ENCODE results near the gene KCNQ5. TPM values are rescaled to one million over a fixed set of nuclear protein-coding genes. Genes with fewer than 3 reads are reported as not detected.

Gene KCNQ5
- total and polyA plus RNA-seq, 2 of the 8 experiments (the other 6 are each of a cell fraction or from before 2014, with no cell fraction given): 0.83 to 1.2 TPM

DNA sequence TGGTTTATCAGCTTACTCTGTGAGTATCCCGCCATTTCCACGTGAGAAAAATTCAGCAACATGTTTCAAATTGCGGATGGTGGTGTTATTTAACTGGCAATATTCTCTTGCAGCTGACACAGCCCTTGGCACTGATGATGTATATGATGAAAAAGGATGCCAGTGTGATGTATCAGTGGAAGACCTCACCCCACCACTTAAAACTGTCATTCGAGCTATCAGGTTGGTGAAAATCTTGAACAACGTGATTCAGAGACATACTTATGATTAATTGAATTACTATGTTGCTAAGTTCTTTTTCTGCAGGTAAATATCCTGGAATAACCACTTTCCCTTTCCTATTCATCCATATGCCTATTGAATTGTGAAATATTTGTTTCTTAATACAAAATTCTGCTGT, 547.8 kb downstream of the KCNQ5 start:
- Histone ChIP-seq H4K8ac (ENCODE audit: extremely low read depth, insufficient read depth, low read length) (no peak overlapping the region), H3K4me1 (replicated peaks in 1 of 4; ENCODE audit: control insufficient read depth in 3 of 4, insufficient read depth in 4 of 4, low read length in 3 of 4) (no peaks in the 10 kb centered on the region), H3K27me3 (replicated peaks in 1 of 4; ENCODE audit: control insufficient read depth in 3 of 4, extremely low read depth in 1 of 4, insufficient read depth in 3 of 4, low read length in 3 of 4) (no peaks in the 10 kb centered on the region), H4K20me1 (replicated peaks in 1 of 2; ENCODE audit: control insufficient read depth in 1 of 2, insufficient read depth in 2 of 2, low read length in 2 of 2) (no peaks in the 10 kb centered on the region), H2BK15ac (ENCODE audit: low read length) (no peak overlapping the region), H4K5ac (ENCODE audit: insufficient read length, low read depth, low read length) (no peak overlapping the region), H3K4me3 (ENCODE audit: extremely low read depth in 1 of 4, insufficient read depth in 2 of 4, low read depth in 3 of 4, low read length in 4 of 4) (no peak overlapping the region), H3K79me2 (ENCODE audit: control insufficient read depth in 1 of 2, insufficient read depth in 2 of 2, low read length in 2 of 2) (no peaks in the 10 kb centered on the region), H3K79me1 (ENCODE audit: low read depth, low read length) (no peaks in the 10 kb centered on the region), H3K23me2 (ENCODE audit: low read depth, low read length) (no peaks in the 10 kb centered on the region), H3K23ac (ENCODE audit: insufficient read length) (no peak overlapping the region), H2BK12ac (ENCODE audit: low read depth, low read length) (no peak overlapping the region), H3K36me3 (ENCODE audit: control insufficient read depth in 2 of 4, insufficient read depth in 4 of 4, low read length in 3 of 4) (no peaks in the 10 kb centered on the region), H3K4me2 (ENCODE audit: insufficient read depth in 1 of 2, low read depth in 2 of 2, low read length in 2 of 2) (no peak overlapping the region), H3K56ac (replicated peaks; ENCODE audit: insufficient read length, low read depth, low read length) (no peak overlapping the region), H3K9me3 (ENCODE audit: insufficient read depth in 2 of 2, low read depth in 1 of 2, low read length in 1 of 2) (no peaks in the 10 kb centered on the region), H3K14ac (ENCODE audit: insufficient read length) (no peak overlapping the region), H4K91ac (replicated peaks; ENCODE audit: insufficient read length, low read length) (no peak overlapping the region), H3K27ac (ENCODE audit: low read depth, low read length) (no peak overlapping the region), H3K9ac (replicated peaks in 1 of 4; ENCODE audit: extremely low read depth in 1 of 4, low read depth in 3 of 4, low read length in 3 of 4) (no peak overlapping the region), H2AFZ (ENCODE audit: low read length) (no peak overlapping the region), H2BK20ac (ENCODE audit: low read length) (no peak overlapping the region), H3K4ac (replicated peaks; ENCODE audit: insufficient read length, low read depth, low read length) (no peak overlapping the region), H2BK120ac (replicated peaks; ENCODE audit: low read depth, low read length) (no peak overlapping the region), H2BK5ac (ENCODE audit: low read depth, low read length) (no peak overlapping the region), H2AK5ac (ENCODE audit: low read depth, low read length) (no peak overlapping the region), H3K18ac (ENCODE audit: extremely low read depth, low read length) (no peak overlapping the region)
- CTCF ChIA-PET (ENCODE audit: partially characterized antibody): interaction anchor here (1.0 to 1.6 kb wide), 6 partner anchors 11 to 758 kb away, joined by 3 to 6 read pairs (median 4); no protein-coding TSS in a partner anchor
- DNase-seq (ENCODE audit: low read depth in 1 of 2, low spot score in 2 of 2): no peak
- TF ChIP-seq SIN3A (conservative IDR thresholded peaks at IDR 0.05 in 1 of 2, IDR thresholded peaks at IDR 0.05 in 1 of 2; ENCODE audit: low read depth in 1 of 2, low read length in 2 of 2) (no peak), RXRA (IDR thresholded peaks at IDR 0.05; ENCODE audit: insufficient read depth, low read depth, low read length) (no peak), ATF3 (IDR thresholded peaks at IDR 0.05; ENCODE audit: insufficient read depth, low read depth, low read length) (no peak), ASH2L (IDR thresholded peaks at IDR 0.05; ENCODE audit: low read length) (no peak), ATF2 (IDR thresholded peaks at IDR 0.05; ENCODE audit: low read length) (no peak)
- WGBS, 2 experiments (ENCODE audit: extremely low coverage in 1 of 2, insufficient coverage in 1 of 2, insufficient read length in 1 of 2, insufficient replicate concordance in 2 of 2, low coverage in 1 of 2, low lambda C conversion rate in 2 of 2, missing lambda C conversion rate in 1 of 2): 91% methylated on average over 5 of the region's 5 CpGs; no CpG with 5 or more reads in 1 of the 2 experiments
- FAIRE-seq: no peak
- POLR2A ChIA-PET (ENCODE audit: partially characterized antibody): no interaction called here

Data from H1 (cell line).